Measurements from ENCODE around the gene PRR27.
"Not testable (repeated sequence)": the region's sequence is repeated elsewhere in the genome, so short reads cannot be mapped to it uniquely, and the experiment has no call there.

The PRR27 gene

GRCh38 chr4:70195425-70195824 is 41.4 kb downstream of the PRR27 start, which contains the start of gene ODAM:
ODAM (plus strand) TSS chr4:70195725; CDS start chr4:70196544, 819 bp downstream.
- TF ChIP-seq CTCF (IDR thresholded peaks at IDR 0.05; ENCODE audit: extremely low read depth, missing control alignments): no peak
- DNase-seq (ENCODE audit: low spot score): no peak

GRCh38 chr4:70196857-70197256 is 42.8 kb downstream of the PRR27 start:
- no peak for TF ChIP-seq CTCF (IDR thresholded peaks at IDR 0.05; ENCODE audit: extremely low read depth, missing control alignments)
- DNase-seq (ENCODE audit: low spot score): no peak

GRCh38 chr4:70197842-70198241 is 43.8 kb downstream of the PRR27 start:
- no peak for TF ChIP-seq CTCF (IDR thresholded peaks at IDR 0.05; ENCODE audit: extremely low read depth, missing control alignments)
- no peak for DNase-seq (ENCODE audit: low spot score)

GRCh38 chr4:70203601-70204000 is 49.6 kb downstream of the PRR27 start:
- TF ChIP-seq CTCF (IDR thresholded peaks at IDR 0.05; ENCODE audit: extremely low read depth, missing control alignments): no peak
- DNase-seq (ENCODE audit: low spot score): no peak

GRCh38 chr4:70212752-70213151 is 58.7 kb downstream of the PRR27 start:
- DNase-seq (ENCODE audit: low spot score): not testable (repeated sequence)

Measured in GM20000 (cell line).